Measurements from ENCODE around the gene C13orf46. TPM values are rescaled to one million over a fixed set of nuclear protein-coding genes. Genes with fewer than 3 reads are reported as not detected.

C13orf46 gene
- total and polyA plus RNA-seq, 4 donors: 0.10 to 0.17 TPM; not detected in 2

GRCh38 chr13:113936166-113936965, 37.5 kb downstream of the C13orf46 start:
- WGBS: 86% methylated on average over 25 of the region's 25 CpGs
- peaks cover 0 to 6% (median 3%) of the 10 kb centered on the region in 4 donors for H3K4me1 ChIP-seq (ENCODE audit: control insufficient read depth in 4 of 4, insufficient read depth in 4 of 4, low read length in 3 of 4)
- no peak overlapping the region for H3K9ac ChIP-seq (ENCODE audit: low read depth in 1 of 2, low read length in 2 of 2)
- TF ChIP-seq JUND (IDR thresholded peaks at IDR 0.05): no peak
- no peak overlapping the region for H3K27ac ChIP-seq (ENCODE audit: low read depth in 1 of 2, low read length in 2 of 2)
- H3K27me3 ChIP-seq (ENCODE audit: control insufficient read depth in 4 of 4, insufficient read depth in 4 of 4, low read length in 3 of 4): peaks cover 0 to 4% (median 0%) of the 10 kb centered on the region in 4 donors
- no peaks in the 10 kb centered on the region for H3K36me3 ChIP-seq (ENCODE audit: control insufficient read depth in 4 of 4, insufficient read depth in 3 of 4, low read depth in 1 of 4, low read length in 3 of 4)
- no peak overlapping the region for H3K4me3 ChIP-seq (ENCODE audit: low read depth in 1 of 3, low read length in 3 of 3)
- no peak for DNase-seq (ENCODE audit: low spot score)
- H3K9me3 ChIP-seq (ENCODE audit: control insufficient read depth in 4 of 4, low read length in 3 of 4): no peaks in the 10 kb centered on the region

DNA sequence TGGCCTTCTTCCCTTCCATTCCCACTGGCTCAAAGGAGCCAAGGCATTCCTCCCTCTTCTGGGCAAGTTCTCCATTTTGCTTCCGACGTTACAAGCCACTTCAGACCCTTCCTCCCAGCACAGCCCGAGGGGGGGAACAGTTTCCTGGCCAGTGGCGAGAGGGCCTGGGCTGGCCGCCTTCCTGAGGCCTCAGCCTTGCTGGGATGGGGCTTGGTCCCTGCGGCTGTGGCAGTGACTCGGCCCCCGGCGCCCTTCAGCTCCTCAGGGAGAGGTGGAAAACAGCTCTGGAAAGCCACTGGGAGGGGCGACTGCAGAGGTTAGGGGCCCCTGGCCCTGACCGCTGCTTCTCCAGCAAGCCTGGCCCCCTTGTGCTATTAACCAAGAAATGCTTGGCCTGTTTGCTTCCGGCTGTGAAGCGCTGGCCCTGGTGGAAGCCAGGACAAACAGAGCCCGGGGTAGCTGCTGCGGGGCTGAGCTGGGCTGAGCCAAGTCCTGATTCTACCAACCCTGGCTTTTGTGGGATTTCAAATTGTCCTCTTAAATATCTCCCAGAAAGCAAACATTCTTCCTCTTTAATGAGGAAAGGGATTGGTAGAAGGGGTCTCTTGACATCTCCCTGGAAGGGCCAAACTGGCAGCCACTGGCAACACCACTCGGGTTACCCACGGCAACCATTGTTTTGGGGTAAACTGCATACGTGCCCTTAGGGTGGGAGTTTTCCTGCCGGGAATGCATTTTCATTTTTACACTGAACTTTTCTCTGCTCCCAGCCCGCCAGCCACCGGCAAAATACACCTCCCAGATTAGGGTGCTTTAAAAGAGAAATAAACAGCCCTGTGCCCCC, 38.7 kb downstream of the C13orf46 start:
- Histone ChIP-seq H3K9me3 (ENCODE audit: control insufficient read depth in 4 of 4, low read length in 3 of 4) (no peaks in the 10 kb centered on the region), H3K4me3 (ENCODE audit: low read depth in 1 of 3, low read length in 3 of 3) (no peak overlapping the region), H3K27me3 (ENCODE audit: control insufficient read depth in 4 of 4, insufficient read depth in 4 of 4, low read length in 3 of 4) (peaks cover 0 to 4% (median 0%) of the 10 kb centered on the region in 4 donors), H3K27ac (ENCODE audit: low read depth in 1 of 2, low read length in 2 of 2) (no peak overlapping the region), H3K36me3 (ENCODE audit: control insufficient read depth in 4 of 4, insufficient read depth in 3 of 4, low read depth in 1 of 4, low read length in 3 of 4) (no peaks in the 10 kb centered on the region), H3K9ac (ENCODE audit: low read depth in 1 of 2, low read length in 2 of 2) (no peak overlapping the region), H3K4me1 (ENCODE audit: control insufficient read depth in 4 of 4, insufficient read depth in 4 of 4, low read length in 3 of 4) (peaks cover 0 to 6% (median 3%) of the 10 kb centered on the region in 4 donors)
- no peak for DNase-seq (ENCODE audit: low spot score)
- WGBS: 58% methylated on average over 21 of the region's 21 CpGs
- TF ChIP-seq JUND (IDR thresholded peaks at IDR 0.05) (no peak), YY1 (IDR thresholded peaks at IDR 0.05) (no peak), HNF4A (conservative IDR thresholded peaks at IDR 0.05) (no peak), GABPA (IDR thresholded peaks at IDR 0.05 in 1 of 2, conservative IDR thresholded peaks at IDR 0.05 in 1 of 2) (no peak), EGR1 (IDR thresholded peaks at IDR 0.05; ENCODE audit: low read depth in 2 of 2) (no peak), RXRA (IDR thresholded peaks at IDR 0.05) (no peak), FOXA1 (IDR thresholded peaks at IDR 0.05) (no peak), FOXA2 (IDR thresholded peaks at IDR 0.05) (no peak), NR2F2 (IDR thresholded peaks at IDR 0.05) (no peak), RAD21 (IDR thresholded peaks at IDR 0.05) (no peak), HNF4G (IDR thresholded peaks at IDR 0.05) (no peak), TAF1 (conservative IDR thresholded peaks at IDR 0.05) (no peak), SP1 (IDR thresholded peaks at IDR 0.05) (no peak)
- TF ChIP-seq, protein P1, sequence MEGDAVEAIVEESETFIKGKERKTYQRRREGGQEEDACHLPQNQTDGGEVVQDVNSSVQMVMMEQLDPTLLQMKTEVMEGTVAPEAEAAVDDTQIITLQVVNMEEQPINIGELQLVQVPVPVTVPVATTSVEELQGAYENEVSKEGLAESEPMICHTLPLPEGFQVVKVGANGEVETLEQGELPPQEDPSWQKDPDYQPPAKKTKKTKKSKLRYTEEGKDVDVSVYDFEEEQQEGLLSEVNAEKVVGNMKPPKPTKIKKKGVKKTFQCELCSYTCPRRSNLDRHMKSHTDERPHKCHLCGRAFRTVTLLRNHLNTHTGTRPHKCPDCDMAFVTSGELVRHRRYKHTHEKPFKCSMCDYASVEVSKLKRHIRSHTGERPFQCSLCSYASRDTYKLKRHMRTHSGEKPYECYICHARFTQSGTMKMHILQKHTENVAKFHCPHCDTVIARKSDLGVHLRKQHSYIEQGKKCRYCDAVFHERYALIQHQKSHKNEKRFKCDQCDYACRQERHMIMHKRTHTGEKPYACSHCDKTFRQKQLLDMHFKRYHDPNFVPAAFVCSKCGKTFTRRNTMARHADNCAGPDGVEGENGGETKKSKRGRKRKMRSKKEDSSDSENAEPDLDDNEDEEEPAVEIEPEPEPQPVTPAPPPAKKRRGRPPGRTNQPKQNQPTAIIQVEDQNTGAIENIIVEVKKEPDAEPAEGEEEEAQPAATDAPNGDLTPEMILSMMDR (IDR thresholded peaks at IDR 0.05; ENCODE audit: low read depth, low read length, missing input control): no peak
- TF ChIP-seq, protein P2, sequence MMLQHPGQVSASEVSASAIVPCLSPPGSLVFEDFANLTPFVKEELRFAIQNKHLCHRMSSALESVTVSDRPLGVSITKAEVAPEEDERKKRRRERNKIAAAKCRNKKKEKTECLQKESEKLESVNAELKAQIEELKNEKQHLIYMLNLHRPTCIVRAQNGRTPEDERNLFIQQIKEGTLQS (IDR thresholded peaks at IDR 0.05): no peak
- TF ChIP-seq, protein P3, sequence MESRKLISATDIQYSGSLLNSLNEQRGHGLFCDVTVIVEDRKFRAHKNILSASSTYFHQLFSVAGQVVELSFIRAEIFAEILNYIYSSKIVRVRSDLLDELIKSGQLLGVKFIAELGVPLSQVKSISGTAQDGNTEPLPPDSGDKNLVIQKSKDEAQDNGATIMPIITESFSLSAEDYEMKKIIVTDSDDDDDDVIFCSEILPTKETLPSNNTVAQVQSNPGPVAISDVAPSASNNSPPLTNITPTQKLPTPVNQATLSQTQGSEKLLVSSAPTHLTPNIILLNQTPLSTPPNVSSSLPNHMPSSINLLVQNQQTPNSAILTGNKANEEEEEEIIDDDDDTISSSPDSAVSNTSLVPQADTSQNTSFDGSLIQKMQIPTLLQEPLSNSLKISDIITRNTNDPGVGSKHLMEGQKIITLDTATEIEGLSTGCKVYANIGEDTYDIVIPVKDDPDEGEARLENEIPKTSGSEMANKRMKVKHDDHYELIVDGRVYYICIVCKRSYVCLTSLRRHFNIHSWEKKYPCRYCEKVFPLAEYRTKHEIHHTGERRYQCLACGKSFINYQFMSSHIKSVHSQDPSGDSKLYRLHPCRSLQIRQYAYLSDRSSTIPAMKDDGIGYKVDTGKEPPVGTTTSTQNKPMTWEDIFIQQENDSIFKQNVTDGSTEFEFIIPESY (IDR thresholded peaks at IDR 0.05): no peak
- TF ChIP-seq, protein P4, sequence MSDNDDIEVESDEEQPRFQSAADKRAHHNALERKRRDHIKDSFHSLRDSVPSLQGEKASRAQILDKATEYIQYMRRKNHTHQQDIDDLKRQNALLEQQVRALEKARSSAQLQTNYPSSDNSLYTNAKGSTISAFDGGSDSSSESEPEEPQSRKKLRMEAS (IDR thresholded peaks at IDR 0.05): no peak
